Measurements from ENCODE around the gene BNC2. TPM values are rescaled to one million over a fixed set of nuclear protein-coding genes. Genes with fewer than 3 reads are reported as not detected.

The BNC2 gene
- total and polyA plus RNA-seq, 2 of the 13 experiments (the other 11 are each of a cell fraction or from before 2014, with no cell fraction given): not detected

- ATAC-seq (no peak), FAIRE-seq (no peak), DNase-seq (ENCODE audit: low spot score) (no peak)
- no peaks in the 10 kb centered on the region for H3K79me2 ChIP-seq (ENCODE audit: insufficient read depth, low read length)
- no peaks in the 10 kb centered on the region for H3K4me1 ChIP-seq (ENCODE audit: insufficient read depth, low read length)
- H3K9ac ChIP-seq (ENCODE audit: insufficient read depth, low read depth, low read length): no peak overlapping the region
- in situ Hi-C loops (cut with HindIII; ENCODE audit: extremely low pct_ligation_motif_present, low pct_unique_long_range_greater_than_20kb) (no loop called here), intact Hi-C loops (cut with micrococcal nuclease; ENCODE audit: unreplicated experiment) (no loop called here)
- H3K27ac ChIP-seq (ENCODE audit: extremely low read length, insufficient read depth, low read length): no peak overlapping the region
- no peak overlapping the region for H3K4me3 ChIP-seq (replicated peaks in 1 of 3; ENCODE audit: insufficient read depth in 1 of 3, low read depth in 2 of 3, low read length in 3 of 3)
- CTCF ChIA-PET (ENCODE audit: low intra/inter-chr PET ratio, low total read pairs): no interaction called here
- no peaks in the 10 kb centered on the region for H3K36me3 ChIP-seq (replicated peaks in 1 of 2; ENCODE audit: control insufficient read depth in 1 of 2, insufficient read depth in 2 of 2, low read length in 2 of 2)
- BruUV-seq (replicated peaks): no TSS peak
- H3K27me3 ChIP-seq (ENCODE audit: control insufficient read depth in 1 of 2, insufficient read depth in 2 of 2, low read length in 2 of 2): no peaks in the 10 kb centered on the region; a peak in 1 of 5 replicates
- POLR2A ChIA-PET: no interaction called here
- H2AFZ ChIP-seq (ENCODE audit: low read length): no peak overlapping the region
- H4K20me1 ChIP-seq (ENCODE audit: insufficient read depth, low read length): no peaks in the 10 kb centered on the region
- TF ChIP-seq AFF4 (CRISPR knock-in tag; IDR thresholded peaks at IDR 0.05) (no peak), RBM22 (optimal IDR thresholded peaks at IDR 0.05; ENCODE audit: low read length) (no peak), ATF4 (CRISPR knock-in tag; IDR thresholded peaks at IDR 0.05) (no peak), ZNF577 (CRISPR knock-in tag; IDR thresholded peaks at IDR 0.05; ENCODE audit: borderline replicate concordance, low read depth) (no peak), DNMT1 (CRISPR knock-in tag; IDR thresholded peaks at IDR 0.05) (no peak), PHF5A (CRISPR knock-in tag; IDR thresholded peaks at IDR 0.05; ENCODE audit: low read depth, unreplicated experiment) (no peak), ARHGAP35 (CRISPR knock-in tag; IDR thresholded peaks at IDR 0.05; ENCODE audit: borderline replicate concordance) (no peak), MTA3 (CRISPR knock-in tag; IDR thresholded peaks at IDR 0.05) (no peak), MEIS1 (CRISPR knock-in tag; IDR thresholded peaks at IDR 0.05; ENCODE audit: borderline replicate concordance) (no peak), BCL3 (CRISPR knock-in tag; IDR thresholded peaks at IDR 0.05) (no peak), HDAC2 (CRISPR knock-in tag; IDR thresholded peaks at IDR 0.05) (no peak), DRAP1 (CRISPR knock-in tag; IDR thresholded peaks at IDR 0.05) (no peak), GLMP (CRISPR knock-in tag; IDR thresholded peaks at IDR 0.05; ENCODE audit: borderline replicate concordance) (no peak)
- no peak overlapping the region for H3K4me2 ChIP-seq (ENCODE audit: low read depth, low read length)
- H3K9me3 ChIP-seq (ENCODE audit: low read length): no peaks in the 10 kb centered on the region
These were observed 508.5 kb downstream of the BNC2 start for GRCh38 chr9:16361939-16362338.
